Osteocyte (in vitro differentiated cells): ENCODE results near the gene APOL3. TPM values are rescaled to one million over a fixed set of nuclear protein-coding genes. Genes with fewer than 3 reads are reported as not detected.

Experiments
- DNase-seq: peaks from one replicate; pipeline ENCODE4 v3.0.0; 2021; ENCODE audit warnings: mixed read lengths; ENCODE audit not compliant: unreplicated experiment; ENCODE audit errors: extremely low spot score
- H3K27ac Mint-ChIP-seq: one replicate; pipeline ENCODE4 v1.8.0; 2021; ENCODE audit warnings: mild to moderate bottlenecking, mixed read lengths; ENCODE audit not compliant: unreplicated experiment
- H3K27me3 Mint-ChIP-seq: one replicate; pipeline ENCODE4 v1.8.0; 2021; ENCODE audit warnings: mixed read lengths; ENCODE audit not compliant: unreplicated experiment
- H3K36me3 Mint-ChIP-seq: one replicate; pipeline ENCODE4 v1.8.0; 2021; ENCODE audit warnings: mixed read lengths; ENCODE audit not compliant: unreplicated experiment
- H3K4me1 Mint-ChIP-seq: one replicate; pipeline ENCODE4 v1.8.0; 2021; ENCODE audit warnings: mixed read lengths; ENCODE audit not compliant: unreplicated experiment
- H3K4me3 Mint-ChIP-seq: one replicate; pipeline ENCODE4 v1.8.0; 2021; ENCODE audit warnings: mild to moderate bottlenecking, moderate library complexity, mixed read lengths; ENCODE audit not compliant: unreplicated experiment
- H3K9me3 Mint-ChIP-seq: one replicate; pipeline ENCODE4 v1.8.0; 2021; ENCODE audit warnings: mixed read lengths; ENCODE audit not compliant: unreplicated experiment
- total RNA-seq: library from RNA; stranded (reverse); gene quantifications from 2 replicates; pipeline ENCODE4 v1.2.1, GENCODE V29; 2021
- TF ChIP-seq, protein P1 (sequence below): fragments of 200-600 bp; sonication (generic); IDR thresholded peaks from 2 replicates; pipeline ENCODE4 v1.5.0; 2021; ENCODE audit warnings: antibody characterized with exemption, mild to moderate bottlenecking, moderate library complexity

Gene APOL3
- total RNA-seq, 1 donor from 2014 or later, result 10.8 TPM

DNA sequence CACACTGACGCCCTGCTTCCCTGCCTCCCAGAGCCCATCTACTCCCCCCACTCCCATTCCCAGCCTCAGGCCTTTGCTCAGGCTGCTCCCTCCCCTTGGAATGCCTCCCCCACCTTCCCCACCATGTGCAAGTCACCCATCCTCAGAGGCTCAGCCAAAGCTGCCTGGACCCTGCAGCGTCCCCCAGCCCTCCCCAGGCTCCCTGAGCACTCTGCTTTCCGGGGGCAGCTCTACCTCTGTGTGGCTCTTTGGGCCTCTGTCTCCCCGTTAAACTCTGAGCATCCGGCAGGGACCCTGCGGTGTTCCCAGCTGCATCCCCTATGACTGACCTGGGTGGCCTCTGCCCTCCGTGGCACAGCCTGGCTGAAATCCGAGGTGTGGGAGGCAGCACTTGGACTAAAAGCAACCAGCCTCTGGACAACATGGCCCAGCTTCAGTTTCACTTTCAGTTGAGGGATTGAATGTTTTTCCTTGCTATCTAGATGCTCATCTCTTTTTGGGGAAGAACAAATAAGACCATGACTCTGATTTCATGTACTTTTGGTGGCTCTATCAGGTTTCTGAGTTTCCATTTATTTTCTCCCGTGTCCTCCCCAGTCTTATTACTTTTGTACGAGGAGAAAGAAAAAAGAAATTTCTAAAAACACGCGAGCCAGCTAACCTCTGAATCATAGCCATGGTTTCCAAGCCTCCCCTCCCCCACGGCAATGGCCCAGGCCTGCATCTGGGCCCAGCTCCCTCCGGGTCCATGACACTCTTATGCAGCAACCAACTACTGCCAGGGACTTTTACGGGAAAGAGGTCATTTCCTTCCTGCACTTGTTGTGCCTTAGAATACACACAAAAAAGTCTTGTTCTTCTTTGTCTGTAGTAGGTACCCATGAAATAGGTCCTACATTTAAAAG lies 3.8 kb downstream of the APOL3 start:
- no peak for DNase-seq
- Mint-ChIP-seq H3K4me3 (peak overlapping the region; percentile 74), H3K9me3 (peaks cover 6% of the 10 kb centered on the region), H3K27ac (peak overlapping the region; percentile 97), H3K4me1 (peaks cover 49% of the 10 kb centered on the region), H3K27me3 (no peaks in the 10 kb centered on the region), H3K36me3 (peaks cover 6% of the 10 kb centered on the region)
- TF ChIP-seq, protein P1, sequence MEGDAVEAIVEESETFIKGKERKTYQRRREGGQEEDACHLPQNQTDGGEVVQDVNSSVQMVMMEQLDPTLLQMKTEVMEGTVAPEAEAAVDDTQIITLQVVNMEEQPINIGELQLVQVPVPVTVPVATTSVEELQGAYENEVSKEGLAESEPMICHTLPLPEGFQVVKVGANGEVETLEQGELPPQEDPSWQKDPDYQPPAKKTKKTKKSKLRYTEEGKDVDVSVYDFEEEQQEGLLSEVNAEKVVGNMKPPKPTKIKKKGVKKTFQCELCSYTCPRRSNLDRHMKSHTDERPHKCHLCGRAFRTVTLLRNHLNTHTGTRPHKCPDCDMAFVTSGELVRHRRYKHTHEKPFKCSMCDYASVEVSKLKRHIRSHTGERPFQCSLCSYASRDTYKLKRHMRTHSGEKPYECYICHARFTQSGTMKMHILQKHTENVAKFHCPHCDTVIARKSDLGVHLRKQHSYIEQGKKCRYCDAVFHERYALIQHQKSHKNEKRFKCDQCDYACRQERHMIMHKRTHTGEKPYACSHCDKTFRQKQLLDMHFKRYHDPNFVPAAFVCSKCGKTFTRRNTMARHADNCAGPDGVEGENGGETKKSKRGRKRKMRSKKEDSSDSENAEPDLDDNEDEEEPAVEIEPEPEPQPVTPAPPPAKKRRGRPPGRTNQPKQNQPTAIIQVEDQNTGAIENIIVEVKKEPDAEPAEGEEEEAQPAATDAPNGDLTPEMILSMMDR, result no peak

- no peak for DNase-seq
- H3K9me3 Mint-ChIP-seq, result peaks cover 8% of the 10 kb centered on the region
- no peaks in the 10 kb centered on the region for H3K27me3 Mint-ChIP-seq
- H3K4me1 Mint-ChIP-seq, result peaks cover 51% of the 10 kb centered on the region
- TF ChIP-seq, protein P1, result no peak
- H3K4me3 Mint-ChIP-seq, result peak overlapping the region; percentile 74
- H3K27ac Mint-ChIP-seq, result peak overlapping the region; percentile 97
- peaks cover 6% of the 10 kb centered on the region for H3K36me3 Mint-ChIP-seq
Observed at GRCh38 chr22:36156119-36156514, 4.4 kb downstream of the APOL3 start.

DNA sequence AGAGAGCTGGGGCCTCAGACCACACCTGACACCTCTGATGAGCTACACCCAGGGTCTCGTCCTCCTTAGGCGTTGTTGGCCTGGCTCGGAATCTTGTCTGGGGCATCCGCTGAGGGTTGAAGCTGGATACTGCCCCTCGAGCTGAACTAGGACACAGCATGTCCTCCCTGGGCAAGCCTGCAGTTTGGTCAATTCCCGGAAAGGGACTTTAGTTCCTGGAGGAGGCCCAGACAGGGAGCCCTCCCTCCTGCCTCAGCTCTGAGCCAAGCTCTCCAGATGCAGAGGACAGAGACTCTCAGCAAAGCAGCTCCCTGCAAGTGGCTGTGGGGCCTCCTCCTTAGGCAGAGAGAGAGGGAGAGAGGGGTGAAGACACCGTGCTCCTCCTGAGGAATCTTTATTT lies 4.9 kb downstream of the APOL3 start:
- H3K36me3 Mint-ChIP-seq, result peaks cover 6% of the 10 kb centered on the region
- TF ChIP-seq, protein P1, result no peak
- no peak overlapping the region for H3K4me3 Mint-ChIP-seq
- peak overlapping the region; percentile 97 for H3K27ac Mint-ChIP-seq
- H3K27me3 Mint-ChIP-seq, result no peaks in the 10 kb centered on the region
- peaks cover 50% of the 10 kb centered on the region for H3K4me1 Mint-ChIP-seq
- peaks cover 8% of the 10 kb centered on the region for H3K9me3 Mint-ChIP-seq
- DNase-seq, result no peak

DNA sequence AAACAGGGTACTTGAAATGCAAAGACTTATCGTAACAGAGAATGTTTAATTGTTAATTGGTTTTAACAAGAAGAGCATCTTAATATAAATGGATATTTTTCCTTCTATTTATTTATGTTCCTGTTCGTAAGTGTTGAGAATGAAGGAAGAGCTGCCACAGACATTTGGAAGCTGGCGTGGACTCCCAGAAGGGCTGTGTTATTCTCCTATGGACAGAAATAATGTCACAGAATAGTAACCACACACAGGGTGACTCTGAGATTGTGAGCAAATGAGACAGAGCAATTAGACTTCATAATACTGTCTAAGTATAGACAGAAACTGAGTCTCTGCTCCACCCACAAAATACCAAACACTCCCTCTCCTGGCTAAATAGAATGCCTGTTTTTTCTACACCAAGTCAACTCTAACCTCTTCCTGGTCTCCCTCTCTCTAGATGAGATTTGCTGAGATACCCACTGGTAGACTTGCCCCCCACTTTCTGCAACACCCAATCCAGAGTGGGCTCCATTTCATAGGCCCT lies 6.1 kb downstream of the APOL3 start:
- TF ChIP-seq, protein P1, result no peak
- no peak overlapping the region for H3K4me3 Mint-ChIP-seq
- H3K36me3 Mint-ChIP-seq, result peaks cover 6% of the 10 kb centered on the region
- H3K4me1 Mint-ChIP-seq, result peaks cover 38% of the 10 kb centered on the region
- H3K9me3 Mint-ChIP-seq, result peaks cover 8% of the 10 kb centered on the region
- DNase-seq, result no peak
- no peaks in the 10 kb centered on the region for H3K27me3 Mint-ChIP-seq
- H3K27ac Mint-ChIP-seq, result no peak overlapping the region
